ENCODE data around the gene RALGAPA1. TPM values are rescaled to one million over a fixed set of nuclear protein-coding genes. Genes with fewer than 3 reads are reported as not detected.
"Not testable (repeated sequence)": the region's sequence is repeated elsewhere in the genome, so short reads cannot be mapped to it uniquely, and the experiment has no call there.

The RALGAPA1 gene
- total and polyA plus RNA-seq, 2 donors (not counting 1 experiment from before 2014, with no cell fraction given) = 17.3 to 94.0 TPM

DNA sequence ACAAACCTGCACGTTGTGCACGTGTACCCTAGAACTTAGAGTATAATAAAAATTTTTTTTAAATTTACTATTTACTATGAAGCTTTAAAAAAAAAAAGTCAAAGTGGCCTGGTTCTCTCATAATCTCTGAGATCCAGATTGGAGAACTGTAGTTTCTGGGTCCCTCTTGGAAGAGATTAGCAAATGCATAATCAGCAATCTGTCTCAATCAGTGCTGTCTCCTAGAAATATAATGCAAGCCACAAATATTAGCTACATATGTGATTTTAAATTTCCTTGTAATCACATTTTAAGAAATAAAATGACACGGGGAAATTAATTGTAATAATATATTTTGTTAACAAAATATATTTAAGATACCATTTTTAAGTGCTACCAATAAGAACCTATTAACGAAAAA is 32.3 kb downstream of the RALGAPA1 start:
- intact Hi-C loops (cut with micrococcal nuclease) = no loop called here
- peaks cover 7% of the 10 kb centered on the region for H3K9me3 Mint-ChIP-seq (ENCODE audit: insufficient read depth)

GRCh38 chr14:35776085-35776484 is 33.0 kb downstream of the RALGAPA1 start:
- intact Hi-C loops (cut with micrococcal nuclease); H3K27me3 ChIP-seq (replicated peaks in 1 of 4; ENCODE audit: control extremely low read depth in 1 of 4, control insufficient read depth in 3 of 4, insufficient read depth in 4 of 4, low read length in 3 of 4); H3K4me2 ChIP-seq (replicated peaks; ENCODE audit: low read depth, low read length, poor library complexity, severe bottlenecking); H3K9me3 Mint-ChIP-seq (ENCODE audit: insufficient read depth); H3K9me3 ChIP-seq (ENCODE audit: control extremely low read depth in 1 of 3, control insufficient read depth in 2 of 3, insufficient read depth in 1 of 3, low read length in 2 of 3); H3K27ac ChIP-seq (ENCODE audit: low read length in 2 of 2); H3K4me3 Mint-ChIP-seq; H3K36me3 ChIP-seq (replicated peaks in 1 of 2; ENCODE audit: control extremely low read depth in 1 of 2, control insufficient read depth in 1 of 2, extremely low read depth in 1 of 2, insufficient read depth in 2 of 2, low read length in 1 of 2); H3K4me1 ChIP-seq (ENCODE audit: control insufficient read depth in 2 of 2, insufficient read depth in 2 of 2, low read length in 2 of 2); DNase-seq; POLR2A ChIA-PET; H3K27me3 Mint-ChIP-seq; H3K4me3 ChIP-seq (ENCODE audit: control extremely low read depth in 1 of 5, extremely low read depth in 1 of 5, insufficient read depth in 1 of 5, low read depth in 2 of 5, low read length in 4 of 5); ATAC-seq (ENCODE audit: low read depth); H3K27ac Mint-ChIP-seq; H3K9ac ChIP-seq (ENCODE audit: low read length); H3K4me1 Mint-ChIP-seq; CTCF ChIA-PET; H2AFZ ChIP-seq (ENCODE audit: insufficient read depth, low read depth, low read length, poor library complexity, severe bottlenecking): not testable (repeated sequence)
- Histone ChIP-seq H3K79me2 (ENCODE audit: control insufficient read depth, insufficient read depth, low read length) (peaks cover 26% of the 10 kb centered on the region), H4K20me1 (ENCODE audit: control insufficient read depth, insufficient read depth, low read length, poor library complexity, severe bottlenecking) (peaks cover 17% of the 10 kb centered on the region)
- 60% methylated on average over 2 of the region's 5 CpGs for WGBS (ENCODE audit: insufficient coverage)

More for the DNA sequence above, 32.3 kb downstream of the RALGAPA1 start:
- TF ChIP-seq CTCF (IDR thresholded peaks at IDR 0.05) (no peak), EZH2 (IDR thresholded peaks at IDR 0.05; ENCODE audit: borderline replicate concordance, insufficient read depth, low read depth, low read length, poor library complexity, severe bottlenecking) (no peak)
- no peaks in the 10 kb centered on the region for H3K36me3 ChIP-seq (replicated peaks in 1 of 2; ENCODE audit: control extremely low read depth in 1 of 2, control insufficient read depth in 1 of 2, extremely low read depth in 1 of 2, insufficient read depth in 2 of 2, low read length in 1 of 2)
- H3K4me1 ChIP-seq (ENCODE audit: control insufficient read depth in 2 of 2, insufficient read depth in 2 of 2, low read length in 2 of 2) = no peaks in the 10 kb centered on the region
- ATAC-seq (ENCODE audit: low read depth) = no peak
- H3K27ac ChIP-seq (ENCODE audit: low read length in 2 of 2) = no peak overlapping the region
- H3K4me1 Mint-ChIP-seq = no peaks in the 10 kb centered on the region
- peaks cover 0 to 13% (median 8%) of the 10 kb centered on the region in 3 donors for H3K9me3 ChIP-seq (ENCODE audit: control extremely low read depth in 1 of 3, control insufficient read depth in 2 of 3, insufficient read depth in 1 of 3, low read length in 2 of 3)
- no peak overlapping the region for H3K27ac Mint-ChIP-seq
- no peak overlapping the region for H3K4me3 Mint-ChIP-seq
- H3K27me3 Mint-ChIP-seq = no peaks in the 10 kb centered on the region
- CTCF ChIA-PET = interaction anchor here (0.7 kb wide), 1 partner anchor 26 kb away, joined by 3 read pairs; no protein-coding TSS in a partner anchor
- peaks cover 17% of the 10 kb centered on the region for H4K20me1 ChIP-seq (ENCODE audit: control insufficient read depth, insufficient read depth, low read length, poor library complexity, severe bottlenecking)
- no peak overlapping the region for H3K4me2 ChIP-seq (replicated peaks; ENCODE audit: low read depth, low read length, poor library complexity, severe bottlenecking)
- no CpG with 5 or more reads among the region's 4 CpGs for WGBS (ENCODE audit: insufficient coverage)
- no peak overlapping the region for H2AFZ ChIP-seq (ENCODE audit: insufficient read depth, low read depth, low read length, poor library complexity, severe bottlenecking)
- H3K27me3 ChIP-seq (replicated peaks in 1 of 4; ENCODE audit: control extremely low read depth in 1 of 4, control insufficient read depth in 3 of 4, insufficient read depth in 4 of 4, low read length in 3 of 4) = no peaks in the 10 kb centered on the region
- DNase-seq = no peak
- H3K4me3 ChIP-seq (ENCODE audit: control extremely low read depth in 1 of 5, extremely low read depth in 1 of 5, insufficient read depth in 1 of 5, low read depth in 2 of 5, low read length in 4 of 5) = no peak overlapping the region
- H3K9ac ChIP-seq (ENCODE audit: low read length) = no peak overlapping the region
- POLR2A ChIA-PET = no interaction called here
- H3K79me2 ChIP-seq (ENCODE audit: control insufficient read depth, insufficient read depth, low read length) = peaks cover 26% of the 10 kb centered on the region
